Heart left ventricle (tissue), 13 donors: ENCODE data around the gene OR1I1.

ENCODE experiments used
- CTCF ChIP-seq, 12 donors: fragments of 200-600 bp; sonication (generic) in 4 of 12; IDR thresholded peaks; one replicate each; pipeline versions ENCODE4 v1.5.0 to v1.8.0; 2018 to 2022; ENCODE audit warnings: antibody characterized with exemption in 12 of 12, mild to moderate bottlenecking in 5 of 12
- POLR2A ChIP-seq, 2 donors: fragments of 450-650 bp; IDR thresholded peaks; one replicate each; pipeline ENCODE4 v1.6.1; 2017; ENCODE audit warnings: antibody characterized with exemption in 2 of 2, mild to moderate bottlenecking in 2 of 2, moderate library complexity in 2 of 2
- donor health status: ischemic (EF 13 %, LVEDD 7.1; RV severe dilation, severe dysfunction).
- donor health status: DM: no; HTN: yes; CAD: no.
- donor health status: DM: no; HTN: no; CAD: no.
- donor health status: ischemic (EF 25% LVEDD 6.9; RV normal size, moderate dysfunction).
- donor health status: ischemic (EF 25% LVEDD 5.7; RV mildly dilated, moderate dysfunction).
- donor health status: ischemic (EF 35%, LVEDD 5.7; RV mildly dilated, moderate dysfunction).
- donor health status: nonischemic (EF 11% LVEDD 7.7; RV severe dilation, severe dysfunction).
- donor health status: DM: yes; HTN: yes; CAD: no.
- donor health status: PGD.
- donor health status: ischemic (EF 29% LVEDD 5.4; RV normal size, mild dysfunction).
- donor health status: nonischemic (EF 23%, LVEDD 6.1; RV moderate dilation, normal function).

- no peak for TF ChIP-seq CTCF (IDR thresholded peaks at IDR 0.05)
- no peak for TF ChIP-seq POLR2A (IDR thresholded peaks at IDR 0.05)
Measured at GRCh38 chr19:15048128-15048527, 33.9 kb upstream of the OR1I1 start.
